ENCODE results near the gene PCSK1.

The PCSK1 gene

DNA sequence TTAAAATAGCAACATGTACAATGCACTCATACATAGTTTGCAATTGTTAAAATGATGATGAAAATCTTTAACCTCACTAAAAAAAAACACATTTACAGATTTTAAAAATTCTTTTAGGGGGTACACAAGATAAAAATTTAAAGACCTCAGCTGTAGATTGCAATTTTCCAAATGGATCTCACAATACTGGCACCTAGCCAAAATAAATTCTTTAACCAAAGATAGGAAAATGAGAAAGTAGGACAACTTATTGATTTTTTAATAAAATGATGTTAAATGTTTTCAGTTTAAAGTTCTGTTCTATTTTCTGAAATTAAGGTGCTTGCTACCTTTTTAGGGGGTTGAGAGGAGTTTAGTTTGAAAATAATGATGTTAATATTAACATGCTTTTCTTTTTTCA, 90.0 kb downstream of the PCSK1 start:
- Histone ChIP-seq H3K9me2 (replicated peaks; ENCODE audit: control insufficient read depth, low read length) (no peaks in the 10 kb centered on the region), H3F3A (ENCODE audit: control insufficient read depth, insufficient read depth) (no peaks in the 10 kb centered on the region), H3K36me3 (ENCODE audit: control insufficient read depth, low read length) (no peaks in the 10 kb centered on the region), H3K9me3 (ENCODE audit: control insufficient read depth, insufficient read depth, low read length) (no peaks in the 10 kb centered on the region), H3K4me3 (ENCODE audit: low read length) (no peak overlapping the region), H3K4me1 (ENCODE audit: control insufficient read depth, low read length) (no peaks in the 10 kb centered on the region), H4K20me1 (ENCODE audit: control insufficient read depth, insufficient read depth, low read depth, low read length) (no peaks in the 10 kb centered on the region), H3K79me2 (ENCODE audit: control insufficient read depth, low read length) (no peaks in the 10 kb centered on the region), H3K4me2 (ENCODE audit: low read length) (no peak overlapping the region), H3K27me3 (ENCODE audit: control insufficient read depth, low read length) (peaks cover 10% of the 10 kb centered on the region; the same call in 1 of the 2 replicates), H3K27ac (ENCODE audit: low read depth, low read length) (no peak overlapping the region)
- no peak for TF ChIP-seq EZH2phosphoT487 (IDR thresholded peaks at IDR 0.05; ENCODE audit: borderline replicate concordance, low read length)
- TF ChIP-seq, protein P1, sequence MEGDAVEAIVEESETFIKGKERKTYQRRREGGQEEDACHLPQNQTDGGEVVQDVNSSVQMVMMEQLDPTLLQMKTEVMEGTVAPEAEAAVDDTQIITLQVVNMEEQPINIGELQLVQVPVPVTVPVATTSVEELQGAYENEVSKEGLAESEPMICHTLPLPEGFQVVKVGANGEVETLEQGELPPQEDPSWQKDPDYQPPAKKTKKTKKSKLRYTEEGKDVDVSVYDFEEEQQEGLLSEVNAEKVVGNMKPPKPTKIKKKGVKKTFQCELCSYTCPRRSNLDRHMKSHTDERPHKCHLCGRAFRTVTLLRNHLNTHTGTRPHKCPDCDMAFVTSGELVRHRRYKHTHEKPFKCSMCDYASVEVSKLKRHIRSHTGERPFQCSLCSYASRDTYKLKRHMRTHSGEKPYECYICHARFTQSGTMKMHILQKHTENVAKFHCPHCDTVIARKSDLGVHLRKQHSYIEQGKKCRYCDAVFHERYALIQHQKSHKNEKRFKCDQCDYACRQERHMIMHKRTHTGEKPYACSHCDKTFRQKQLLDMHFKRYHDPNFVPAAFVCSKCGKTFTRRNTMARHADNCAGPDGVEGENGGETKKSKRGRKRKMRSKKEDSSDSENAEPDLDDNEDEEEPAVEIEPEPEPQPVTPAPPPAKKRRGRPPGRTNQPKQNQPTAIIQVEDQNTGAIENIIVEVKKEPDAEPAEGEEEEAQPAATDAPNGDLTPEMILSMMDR (IDR thresholded peaks at IDR 0.05; ENCODE audit: low read depth, low read length, poor library complexity, severe bottlenecking) = no peak

DNA sequence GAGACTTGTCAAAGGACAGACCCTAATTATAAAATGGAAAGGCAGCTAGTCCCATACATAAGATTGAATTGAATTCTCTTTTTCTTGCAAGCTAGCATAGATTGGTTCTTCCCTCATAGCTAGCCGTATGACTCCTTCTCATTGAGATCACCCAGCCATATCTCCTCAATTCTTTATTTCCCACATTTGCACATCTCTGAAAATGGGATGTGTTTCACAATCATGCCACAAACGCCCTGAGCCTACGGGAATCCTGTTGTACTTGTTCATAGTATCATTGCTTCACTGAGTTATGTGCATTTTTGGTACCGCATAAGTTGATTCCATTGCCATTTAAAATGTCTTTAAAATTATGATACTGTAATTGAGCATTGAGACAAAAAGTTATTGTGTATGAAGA, 90.5 kb downstream of the PCSK1 start:
- Histone ChIP-seq H3K79me2 (ENCODE audit: control insufficient read depth, low read length) (no peaks in the 10 kb centered on the region), H3K27me3 (ENCODE audit: control insufficient read depth, low read length) (peaks cover 10% of the 10 kb centered on the region; the same call in 1 of the 2 replicates), H3K9me2 (replicated peaks; ENCODE audit: control insufficient read depth, low read length) (no peaks in the 10 kb centered on the region), H3K9me3 (ENCODE audit: control insufficient read depth, insufficient read depth, low read length) (no peaks in the 10 kb centered on the region), H3K27ac (ENCODE audit: low read depth, low read length) (no peak overlapping the region), H3F3A (ENCODE audit: control insufficient read depth, insufficient read depth) (no peaks in the 10 kb centered on the region), H4K20me1 (ENCODE audit: control insufficient read depth, insufficient read depth, low read depth, low read length) (no peaks in the 10 kb centered on the region), H3K4me2 (ENCODE audit: low read length) (no peak overlapping the region), H3K4me3 (ENCODE audit: low read length) (no peak overlapping the region), H3K36me3 (ENCODE audit: control insufficient read depth, low read length) (no peaks in the 10 kb centered on the region), H3K4me1 (ENCODE audit: control insufficient read depth, low read length) (no peaks in the 10 kb centered on the region)
- TF ChIP-seq, protein P1 (IDR thresholded peaks at IDR 0.05; ENCODE audit: low read depth, low read length, poor library complexity, severe bottlenecking) = no peak
- no peak for TF ChIP-seq EZH2phosphoT487 (IDR thresholded peaks at IDR 0.05; ENCODE audit: borderline replicate concordance, low read length)
